Left lung (tissue), 10 donors: ENCODE results near the gene DPRX. TPM values are rescaled to one million over a fixed set of nuclear protein-coding genes. Genes with fewer than 3 reads are reported as not detected.

Source experiments
- ATAC-seq: fragments of 200-7000 bp; cut with Tn5 transposase; one replicate; pipeline ENCODE4 v1.9.1; 2020; ENCODE audit warnings: moderate library complexity
- DNase-seq, 4 donors: peaks; one replicate each; pipeline ENCODE4 v3.0.0-alpha.2; 2013 to 2020
- H3K27ac ChIP-seq, 2 donors: fragments of 200-600 bp; sonication (generic) in 1 of 2; one replicate each; pipeline versions ENCODE4 v1.5.0 to v1.8.0; 2020 to 2021
- H3K27me3 ChIP-seq, 2 donors: fragments of 200-600 bp; sonication (generic) in 1 of 2; one replicate each; pipeline versions ENCODE4 v1.5.0 to v1.8.0; 2020 to 2021
- H3K36me3 ChIP-seq, 2 donors: fragments of 200-600 bp; sonication (generic) in 1 of 2; one replicate each; pipeline versions ENCODE4 v1.5.0 to v1.8.0; 2020 to 2021
- H3K4me1 ChIP-seq, 2 donors: fragments of 200-600 bp; one replicate each; pipeline ENCODE4 v1.8.0; 2021
- H3K4me3 ChIP-seq, 2 donors: fragments of 200-600 bp; sonication (generic) in 1 of 2; one replicate each; pipeline versions ENCODE4 v1.5.0 to v1.8.0; 2020 to 2021; ENCODE audit warnings: mild to moderate bottlenecking in 1 of 2
- H3K9me3 ChIP-seq, 2 donors: fragments of 200-600 bp; sonication (generic) in 1 of 2; one replicate each; pipeline versions ENCODE4 v1.5.0 to v1.8.0; 2020 to 2021
- intact Hi-C, 2 donors: fragments of 100-400 bp; cut with DNase I; formaldehyde crosslinking; loops; one replicate each; pipeline versions ENCODE4 v1.11.2 to v1.14.2; 2022
- polyA plus RNA-seq, 6 donors: library from polyadenylated mRNA; unstranded; fragments of 120-200 nt; gene quantifications; one replicate each; pipeline ENCODE4 v1.2.1, GENCODE V29; 2013; ENCODE audit not compliant: insufficient read length in 6 of 6
- total RNA-seq, 2 donors: library from RNA; stranded (reverse); fragmentation: NEBNext Ultra II Directional; extraction: Animal tissue kit (Norgen Biotek cat#: 25700); gene quantifications; one replicate each; pipeline ENCODE4 v1.2.1, GENCODE V29; 2021
- TF ChIP-seq, protein P1 (sequence below), 2 donors: fragments of 200-600 bp; sonication (generic) in 1 of 2; IDR thresholded peaks; one replicate each; pipeline versions ENCODE4 v1.5.0 to v1.8.0; 2021; ENCODE audit warnings: antibody characterized with exemption in 2 of 2
- donor health status: DM: no; HTN: yes; CAD: no.
- donor health status: DM: no; HTN: no; CAD: no.

The DPRX gene
- total and polyA plus RNA-seq, 8 donors, result not detected

GRCh38 chr19:53652476-53652875 lies 20.7 kb downstream of the DPRX start:
- Histone ChIP-seq H3K4me1 (no peaks in the 10 kb centered on the region), H3K36me3 (no peaks in the 10 kb centered on the region), H3K9me3 (peaks cover 0 to 72% of the 10 kb centered on the region in 2 donors), H3K4me3 (no peak overlapping the region), H3K27me3 (no peaks in the 10 kb centered on the region), H3K27ac (no peak overlapping the region)
- TF ChIP-seq, protein P1, sequence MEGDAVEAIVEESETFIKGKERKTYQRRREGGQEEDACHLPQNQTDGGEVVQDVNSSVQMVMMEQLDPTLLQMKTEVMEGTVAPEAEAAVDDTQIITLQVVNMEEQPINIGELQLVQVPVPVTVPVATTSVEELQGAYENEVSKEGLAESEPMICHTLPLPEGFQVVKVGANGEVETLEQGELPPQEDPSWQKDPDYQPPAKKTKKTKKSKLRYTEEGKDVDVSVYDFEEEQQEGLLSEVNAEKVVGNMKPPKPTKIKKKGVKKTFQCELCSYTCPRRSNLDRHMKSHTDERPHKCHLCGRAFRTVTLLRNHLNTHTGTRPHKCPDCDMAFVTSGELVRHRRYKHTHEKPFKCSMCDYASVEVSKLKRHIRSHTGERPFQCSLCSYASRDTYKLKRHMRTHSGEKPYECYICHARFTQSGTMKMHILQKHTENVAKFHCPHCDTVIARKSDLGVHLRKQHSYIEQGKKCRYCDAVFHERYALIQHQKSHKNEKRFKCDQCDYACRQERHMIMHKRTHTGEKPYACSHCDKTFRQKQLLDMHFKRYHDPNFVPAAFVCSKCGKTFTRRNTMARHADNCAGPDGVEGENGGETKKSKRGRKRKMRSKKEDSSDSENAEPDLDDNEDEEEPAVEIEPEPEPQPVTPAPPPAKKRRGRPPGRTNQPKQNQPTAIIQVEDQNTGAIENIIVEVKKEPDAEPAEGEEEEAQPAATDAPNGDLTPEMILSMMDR (IDR thresholded peaks at IDR 0.05), result no peak
- ATAC-seq, result no peak
- intact Hi-C loops, result no loop called here
- no peak for DNase-seq

DNA sequence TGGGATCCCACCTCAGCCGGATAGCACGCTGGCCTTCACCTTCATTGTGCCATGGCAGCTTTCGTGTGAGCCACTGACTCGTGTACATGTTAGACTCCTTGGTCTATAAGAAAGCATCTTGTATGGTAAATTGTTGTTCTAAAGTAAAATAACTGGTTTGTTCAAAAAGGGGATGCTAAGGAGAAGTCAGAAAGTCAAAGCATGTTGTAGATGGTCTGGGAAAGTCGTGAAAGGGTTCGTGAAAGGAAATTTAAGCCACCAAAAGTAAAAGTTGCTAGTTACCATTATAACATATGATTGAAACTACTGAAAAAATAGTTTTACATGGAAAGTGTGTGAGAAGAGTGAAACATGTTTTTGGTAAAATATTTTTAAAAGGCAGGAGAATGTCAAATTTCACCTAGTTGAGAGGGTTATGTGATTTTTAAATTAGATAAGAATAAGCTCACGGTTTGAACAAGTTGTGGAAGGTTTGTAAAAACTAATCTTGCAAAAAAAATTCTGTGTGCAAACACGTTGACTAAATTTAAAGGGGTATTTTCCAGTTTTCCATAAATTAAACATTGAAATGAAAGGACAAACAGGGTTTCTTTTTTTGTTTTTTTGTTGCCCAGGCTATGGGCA lies 23.4 kb downstream of the DPRX start:
- no peaks in the 10 kb centered on the region for H3K4me1 ChIP-seq
- H3K36me3 ChIP-seq, result no peaks in the 10 kb centered on the region
- no peak for DNase-seq
- H3K4me3 ChIP-seq, result no peak overlapping the region
- peaks cover 0 to 51% of the 10 kb centered on the region in 2 donors for H3K9me3 ChIP-seq
- H3K27me3 ChIP-seq, result no peaks in the 10 kb centered on the region
- TF ChIP-seq, protein P1 (IDR thresholded peaks at IDR 0.05), result no peak
- H3K27ac ChIP-seq, result no peak overlapping the region
- no peak for ATAC-seq
- intact Hi-C loops, result no loop called here

DNA sequence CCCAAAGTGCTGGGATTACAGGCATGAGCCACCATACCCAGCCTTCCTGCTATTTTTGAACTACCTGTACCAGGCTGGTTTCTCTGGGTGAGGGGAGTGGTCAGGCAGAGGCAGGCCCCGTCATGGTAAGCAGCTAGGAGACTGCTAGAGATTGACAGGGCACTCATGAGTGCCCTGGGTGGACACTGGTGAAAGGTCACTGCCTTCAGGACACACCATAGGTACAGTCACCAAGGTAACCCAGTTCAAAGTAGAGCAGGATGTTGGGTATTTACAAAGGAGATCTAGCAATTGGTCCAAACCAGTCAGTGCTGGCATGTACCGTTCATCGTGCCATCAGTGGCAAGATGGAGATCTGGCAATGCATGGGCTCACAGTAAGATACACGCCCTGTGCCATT lies 25.5 kb downstream of the DPRX start:
- Histone ChIP-seq H3K27ac (no peak overlapping the region), H3K9me3 (peaks cover 0 to 33% of the 10 kb centered on the region in 2 donors), H3K27me3 (no peaks in the 10 kb centered on the region), H3K36me3 (no peaks in the 10 kb centered on the region), H3K4me1 (no peaks in the 10 kb centered on the region), H3K4me3 (no peak overlapping the region)
- TF ChIP-seq, protein P1 (IDR thresholded peaks at IDR 0.05), result no peak
- ATAC-seq (no peak), DNase-seq (no peak)
- intact Hi-C loops, result no loop called here

GRCh38 chr19:53657778-53658177 lies 26.0 kb downstream of the DPRX start:
- Histone ChIP-seq H3K4me3 (no peak overlapping the region), H3K27ac (no peak overlapping the region), H3K4me1 (no peaks in the 10 kb centered on the region), H3K36me3 (no peaks in the 10 kb centered on the region), H3K27me3 (no peaks in the 10 kb centered on the region), H3K9me3 (peaks cover 0 to 29% of the 10 kb centered on the region in 2 donors)
- intact Hi-C loops, result no loop called here
- DNase-seq (no peak), ATAC-seq (no peak)
- TF ChIP-seq, protein P1 (IDR thresholded peaks at IDR 0.05), result no peak

- peak overlapping the region in 1 of 2 donors; percentile 13 for H3K27ac ChIP-seq
- ATAC-seq, result peak; percentile 36
- intact Hi-C loops, result no loop called here
Observed at GRCh38 chr19:53659292-53659691, 27.5 kb downstream of the DPRX start.

More at GRCh38 chr19:53659292-53659691, 27.5 kb downstream of the DPRX start:
- Histone ChIP-seq H3K4me3 (no peak overlapping the region), H3K36me3 (no peaks in the 10 kb centered on the region), H3K27me3 (no peaks in the 10 kb centered on the region), H3K9me3 (peaks cover 0 to 21% of the 10 kb centered on the region in 2 donors), H3K4me1 (no peaks in the 10 kb centered on the region)
- TF ChIP-seq, protein P1 (IDR thresholded peaks at IDR 0.05), result peak; percentile 15 to 33
- DNase-seq, result peak in 1 of 4 donors; percentile 56
